Adipocyte (in vitro differentiated cells): ENCODE measurements around the gene CYBC1.
A peak's percentile ranks its signal among the peaks of the same experiment; 100 is the strongest.
"Not testable (repeated sequence)": the region's sequence is repeated elsewhere in the genome, so short reads cannot be mapped to it uniquely, and the experiment has no call there.

Experiments
- DNase-seq: peaks from one replicate; pipeline ENCODE4 v3.0.0-alpha.2; 2015; ENCODE audit warnings: low read depth
- H3K27me3 ChIP-seq: replicated peaks from 2 replicates; pipeline ENCODE4 v1.7.0; 2013; ENCODE audit warnings: mild to moderate bottlenecking, low read length, moderate library complexity; ENCODE audit not compliant: control insufficient read depth, insufficient read depth
- H3K36me3 ChIP-seq: 2 replicates; pipeline ENCODE4 v1.7.0; 2013; ENCODE audit warnings: low read length, mild to moderate bottlenecking, moderate library complexity; ENCODE audit not compliant: control insufficient read depth, insufficient read depth, severe bottlenecking
- H3K4me1 ChIP-seq: 2 replicates; pipeline ENCODE4 v1.7.0; 2013; ENCODE audit warnings: mild to moderate bottlenecking, low read length, moderate library complexity; ENCODE audit not compliant: control insufficient read depth, insufficient read depth
- H3K4me3 ChIP-seq: 2 replicates; pipeline ENCODE4 v1.7.0; 2013; ENCODE audit warnings: mild to moderate bottlenecking, low read length, moderate library complexity
- H3K9ac ChIP-seq: 2 replicates; pipeline ENCODE4 v1.7.0; 2013; ENCODE audit warnings: mild to moderate bottlenecking, low read length, moderate library complexity
- H3K9me3 ChIP-seq: 2 replicates; pipeline ENCODE4 v1.7.0; 2013; ENCODE audit warnings: mild to moderate bottlenecking, low read length, moderate library complexity; ENCODE audit not compliant: control insufficient read depth

The CYBC1 gene

GRCh38 chr17:82458179-82458884 lies 7.8 kb upstream of the CYBC1 start, which contains the start of gene NARF:
TSS of gene NARF (plus strand) at chr17:82458741. CDS start at chr17:82458804, 63 bp downstream.
- Histone ChIP-seq H3K36me3 (peaks cover 20% of the 10 kb centered on the region), H3K9me3 (no peaks in the 10 kb centered on the region), H3K4me3 (peak within 1 kb of the TSS; percentile 96), H3K27me3 (no peaks in the 10 kb centered on the region), H3K9ac (peak within 1 kb of the TSS; percentile 98), H3K4me1 (peaks cover 13% of the 10 kb centered on the region)
- DNase-seq, result peak; percentile 99

- Histone ChIP-seq H3K4me3 (peak overlapping the region; percentile 96), H3K9me3 (no peaks in the 10 kb centered on the region), H3K9ac (peak overlapping the region; percentile 98), H3K27me3 (no peaks in the 10 kb centered on the region), H3K4me1 (peaks cover 13% of the 10 kb centered on the region), H3K36me3 (peaks cover 20% of the 10 kb centered on the region)
- DNase-seq, result no peak
Measured at GRCh38 chr17:82457929-82458178, 7.3 kb upstream of the CYBC1 start.

GRCh38 chr17:82457073-82457928 lies 6.7 kb upstream of the CYBC1 start:
- DNase-seq, result no peak
- peaks cover 18% of the 10 kb centered on the region for H3K36me3 ChIP-seq
- peak overlapping the region; percentile 96 for H3K4me3 ChIP-seq
- H3K4me1 ChIP-seq, result peaks cover 13% of the 10 kb centered on the region
- no peaks in the 10 kb centered on the region for H3K27me3 ChIP-seq
- peak overlapping the region; percentile 98 for H3K9ac ChIP-seq
- H3K9me3 ChIP-seq, result no peaks in the 10 kb centered on the region

GRCh38 chr17:82453706-82454105 lies 3.2 kb upstream of the CYBC1 start:
- not testable (repeated sequence) for DNase-seq

GRCh38 chr17:82453151-82453550 lies 2.6 kb upstream of the CYBC1 start:
- H3K9me3 ChIP-seq, result not testable (repeated sequence)

More at GRCh38 chr17:82453706-82454105, 3.2 kb upstream of the CYBC1 start:
- H3K4me3 ChIP-seq, H3K9me3 ChIP-seq, H3K9ac ChIP-seq, H3K36me3 ChIP-seq, H3K27me3 ChIP-seq: not testable (repeated sequence)
- peaks cover 24% of the 10 kb centered on the region for H3K4me1 ChIP-seq

DNA sequence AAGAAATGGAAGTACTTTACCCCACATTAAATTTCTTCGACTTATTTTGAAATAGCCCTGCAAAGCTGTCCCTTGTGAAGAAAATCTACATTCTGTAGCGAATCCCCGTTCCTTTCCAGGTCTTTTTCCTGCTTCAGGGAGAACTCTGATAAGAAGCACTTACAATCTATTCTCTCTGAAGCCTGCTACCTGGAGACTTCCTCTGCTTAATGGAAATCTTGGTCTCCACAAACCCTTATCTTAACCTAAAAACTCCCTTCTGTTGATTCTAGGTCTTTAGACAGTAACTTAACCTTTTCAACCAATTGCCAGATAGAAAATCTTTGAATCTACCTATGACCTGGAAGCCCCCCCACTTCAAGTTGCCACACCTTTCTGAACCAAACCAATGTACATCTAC lies 1.6 kb upstream of the CYBC1 start:
- no peak for DNase-seq
- Histone ChIP-seq H3K36me3 (no peaks in the 10 kb centered on the region), H3K9ac (no peak overlapping the region), H3K4me3 (no peak overlapping the region), H3K4me1 (peaks cover 17% of the 10 kb centered on the region), H3K27me3 (no peaks in the 10 kb centered on the region), H3K9me3 (no peaks in the 10 kb centered on the region)

More at GRCh38 chr17:82453151-82453550, 2.6 kb upstream of the CYBC1 start:
- not testable (repeated sequence) for H3K27me3 ChIP-seq, H3K36me3 ChIP-seq, H3K9ac ChIP-seq, H3K4me3 ChIP-seq, DNase-seq
- H3K4me1 ChIP-seq, result peaks cover 24% of the 10 kb centered on the region

- no peaks in the 10 kb centered on the region for H3K9me3 ChIP-seq
- H3K4me1 ChIP-seq, result peaks cover 15% of the 10 kb centered on the region
- no peaks in the 10 kb centered on the region for H3K27me3 ChIP-seq
- DNase-seq, result no peak
- H3K36me3 ChIP-seq, result no peaks in the 10 kb centered on the region
- H3K9ac ChIP-seq, result peak overlapping the region; percentile 98
- H3K4me3 ChIP-seq, result peak overlapping the region; percentile 92
Measured at GRCh38 chr17:82449883-82450356, 632 bp downstream of the CYBC1 start.

DNA sequence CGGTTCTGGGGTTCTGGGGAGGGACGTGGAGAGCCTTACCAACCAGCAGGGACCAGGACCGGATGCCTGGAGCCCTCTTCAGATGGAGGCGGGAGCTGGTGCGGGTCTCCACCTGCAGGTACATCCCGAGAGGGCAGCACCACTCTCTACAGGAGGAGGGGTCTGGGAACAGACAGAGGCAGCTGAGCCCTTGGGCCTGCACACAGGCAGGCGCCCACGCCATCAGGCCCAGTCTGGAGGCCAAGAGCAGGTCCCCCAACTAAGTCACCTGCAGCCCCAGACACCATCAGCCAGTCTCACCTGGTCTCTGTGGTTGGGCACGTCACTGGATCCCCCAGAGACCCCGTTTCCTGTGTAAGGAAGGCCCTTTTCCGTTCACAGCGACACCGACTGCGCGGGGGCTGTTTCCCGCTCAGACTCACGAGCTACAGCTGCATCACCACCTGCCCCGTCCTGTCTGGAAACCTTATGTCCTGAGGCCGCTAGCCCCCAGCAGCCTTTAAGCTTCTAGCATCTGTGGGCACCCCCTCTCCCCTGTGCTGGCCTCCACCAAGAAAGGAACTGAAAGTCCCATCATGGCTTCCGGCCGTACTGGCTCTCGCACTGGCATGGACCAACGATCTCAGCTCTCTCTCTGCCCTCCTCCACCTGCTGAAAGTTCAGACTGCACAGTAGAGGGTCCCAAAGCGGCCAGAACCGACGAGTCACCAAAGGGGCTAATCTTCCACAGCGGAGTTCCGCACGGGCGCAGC lies 1.2 kb downstream of the CYBC1 start:
- Histone ChIP-seq H3K4me1 (peaks cover 15% of the 10 kb centered on the region), H3K27me3 (no peaks in the 10 kb centered on the region), H3K9me3 (no peaks in the 10 kb centered on the region), H3K36me3 (peaks cover 4% of the 10 kb centered on the region), H3K4me3 (peak overlapping the region; percentile 92), H3K9ac (peak overlapping the region; percentile 98)
- no peak for DNase-seq

- H3K4me3 ChIP-seq, result no peak overlapping the region
- H3K9me3 ChIP-seq, result no peaks in the 10 kb centered on the region
- no peak for DNase-seq
- H3K36me3 ChIP-seq, result peaks cover 13% of the 10 kb centered on the region
- no peak overlapping the region for H3K9ac ChIP-seq
- H3K4me1 ChIP-seq, result peaks cover 15% of the 10 kb centered on the region
- no peaks in the 10 kb centered on the region for H3K27me3 ChIP-seq
Measured at GRCh38 chr17:82447876-82448275, 2.7 kb downstream of the CYBC1 start.

- peaks cover 24% of the 10 kb centered on the region for H3K36me3 ChIP-seq
- no peaks in the 10 kb centered on the region for H3K9me3 ChIP-seq
- no peaks in the 10 kb centered on the region for H3K27me3 ChIP-seq
- no peak overlapping the region for H3K9ac ChIP-seq
- no peak for DNase-seq
- H3K4me3 ChIP-seq, result no peak overlapping the region
- peaks cover 15% of the 10 kb centered on the region for H3K4me1 ChIP-seq
Measured at GRCh38 chr17:82446649-82447048, 3.9 kb downstream of the CYBC1 start.

DNA sequence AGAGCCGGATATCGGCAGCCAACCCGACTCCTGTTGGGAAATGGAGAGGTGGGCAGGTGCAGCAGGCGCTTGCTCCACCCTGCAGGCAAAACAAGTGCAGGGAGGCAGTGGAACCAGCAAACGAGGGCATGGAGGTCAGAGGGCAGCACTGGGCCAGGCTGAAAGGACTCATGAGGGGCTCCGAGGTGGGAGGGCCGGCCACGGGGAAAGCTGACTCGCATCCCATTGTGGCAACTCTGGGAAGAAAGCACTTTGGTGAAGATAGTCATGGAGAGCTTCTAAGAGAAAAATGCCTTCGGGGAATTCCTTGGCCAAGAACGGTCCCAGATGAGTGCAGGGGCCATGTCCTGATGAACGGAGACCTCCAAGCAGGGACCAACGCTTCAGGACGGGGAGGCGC lies 4.4 kb downstream of the CYBC1 start:
- Histone ChIP-seq H3K9ac (no peak overlapping the region), H3K36me3 (peaks cover 25% of the 10 kb centered on the region)
- DNase-seq, result no peak

More for the DNA sequence above, 4.4 kb downstream of the CYBC1 start:
- Histone ChIP-seq H3K9me3 (no peaks in the 10 kb centered on the region), H3K4me1 (peaks cover 11% of the 10 kb centered on the region), H3K27me3 (no peaks in the 10 kb centered on the region), H3K4me3 (no peak overlapping the region)
